Lower leg skin (tissue), 3 donors: Measurements from ENCODE around the gene TIMM17B.

Source experiments
- POLR2A ChIP-seq, 2 donors: fragments of 450-650 bp; IDR thresholded peaks; one replicate each; pipeline ENCODE4 v1.6.1; 2016 to 2017; ENCODE audit warnings: antibody characterized with exemption in 2 of 2, mild to moderate bottlenecking in 1 of 2, moderate library complexity in 1 of 2
- TF ChIP-seq, protein P1 (sequence below), 3 donors: fragments of 450-650 bp; IDR thresholded peaks; one replicate each; pipeline ENCODE4 v1.5.1; 2016; ENCODE audit warnings: antibody characterized with exemption in 3 of 3, mild to moderate bottlenecking in 3 of 3, moderate library complexity in 2 of 3

DNA sequence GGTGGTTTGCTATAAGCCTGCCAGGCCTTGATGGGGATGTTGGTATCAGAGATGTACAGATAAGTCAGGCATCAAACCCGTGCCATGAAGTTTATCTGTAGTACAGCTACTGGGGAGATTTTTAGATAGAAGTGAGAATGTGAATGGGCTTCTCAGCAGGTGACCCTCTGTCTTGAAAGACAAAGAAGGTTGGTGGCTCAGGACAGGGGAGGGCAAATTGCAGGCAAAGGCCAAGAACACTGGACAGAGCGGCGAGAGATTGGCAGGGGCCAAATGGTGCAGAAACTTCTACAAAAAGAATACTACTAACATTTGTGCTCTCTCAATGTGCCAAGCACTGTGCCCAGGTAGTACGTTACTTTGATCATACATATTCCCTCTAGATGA, 23.1 kb upstream of the TIMM17B start:
- TF ChIP-seq, protein P1, sequence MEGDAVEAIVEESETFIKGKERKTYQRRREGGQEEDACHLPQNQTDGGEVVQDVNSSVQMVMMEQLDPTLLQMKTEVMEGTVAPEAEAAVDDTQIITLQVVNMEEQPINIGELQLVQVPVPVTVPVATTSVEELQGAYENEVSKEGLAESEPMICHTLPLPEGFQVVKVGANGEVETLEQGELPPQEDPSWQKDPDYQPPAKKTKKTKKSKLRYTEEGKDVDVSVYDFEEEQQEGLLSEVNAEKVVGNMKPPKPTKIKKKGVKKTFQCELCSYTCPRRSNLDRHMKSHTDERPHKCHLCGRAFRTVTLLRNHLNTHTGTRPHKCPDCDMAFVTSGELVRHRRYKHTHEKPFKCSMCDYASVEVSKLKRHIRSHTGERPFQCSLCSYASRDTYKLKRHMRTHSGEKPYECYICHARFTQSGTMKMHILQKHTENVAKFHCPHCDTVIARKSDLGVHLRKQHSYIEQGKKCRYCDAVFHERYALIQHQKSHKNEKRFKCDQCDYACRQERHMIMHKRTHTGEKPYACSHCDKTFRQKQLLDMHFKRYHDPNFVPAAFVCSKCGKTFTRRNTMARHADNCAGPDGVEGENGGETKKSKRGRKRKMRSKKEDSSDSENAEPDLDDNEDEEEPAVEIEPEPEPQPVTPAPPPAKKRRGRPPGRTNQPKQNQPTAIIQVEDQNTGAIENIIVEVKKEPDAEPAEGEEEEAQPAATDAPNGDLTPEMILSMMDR (IDR thresholded peaks at IDR 0.05), result no peak
- TF ChIP-seq POLR2A (IDR thresholded peaks at IDR 0.05), result no peak
